ENCODE results near the gene IMPA2.

DNA sequence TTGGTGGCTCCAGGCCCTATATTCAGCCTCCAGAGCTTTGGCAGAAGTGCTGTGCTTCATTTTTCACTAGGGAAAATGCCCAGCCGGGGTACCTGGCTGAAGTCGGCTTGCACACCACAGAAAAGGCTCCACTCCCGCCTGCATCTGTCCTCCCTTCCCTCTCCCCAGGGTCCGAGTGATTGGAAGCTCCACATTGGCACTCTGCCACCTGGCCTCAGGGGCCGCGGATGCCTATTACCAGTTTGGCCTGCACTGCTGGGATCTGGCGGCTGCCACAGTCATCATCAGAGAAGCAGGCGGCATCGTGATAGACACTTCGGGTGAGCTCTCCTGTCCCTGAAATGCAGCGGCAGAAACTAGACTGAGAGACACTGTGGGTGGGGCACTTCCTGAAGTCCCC lies 47.4 kb downstream of the IMPA2 start:
- no peak for TF ChIP-seq EZH2 (IDR thresholded peaks at IDR 0.05; ENCODE audit: borderline replicate concordance)
- TF ChIP-seq, protein P1, sequence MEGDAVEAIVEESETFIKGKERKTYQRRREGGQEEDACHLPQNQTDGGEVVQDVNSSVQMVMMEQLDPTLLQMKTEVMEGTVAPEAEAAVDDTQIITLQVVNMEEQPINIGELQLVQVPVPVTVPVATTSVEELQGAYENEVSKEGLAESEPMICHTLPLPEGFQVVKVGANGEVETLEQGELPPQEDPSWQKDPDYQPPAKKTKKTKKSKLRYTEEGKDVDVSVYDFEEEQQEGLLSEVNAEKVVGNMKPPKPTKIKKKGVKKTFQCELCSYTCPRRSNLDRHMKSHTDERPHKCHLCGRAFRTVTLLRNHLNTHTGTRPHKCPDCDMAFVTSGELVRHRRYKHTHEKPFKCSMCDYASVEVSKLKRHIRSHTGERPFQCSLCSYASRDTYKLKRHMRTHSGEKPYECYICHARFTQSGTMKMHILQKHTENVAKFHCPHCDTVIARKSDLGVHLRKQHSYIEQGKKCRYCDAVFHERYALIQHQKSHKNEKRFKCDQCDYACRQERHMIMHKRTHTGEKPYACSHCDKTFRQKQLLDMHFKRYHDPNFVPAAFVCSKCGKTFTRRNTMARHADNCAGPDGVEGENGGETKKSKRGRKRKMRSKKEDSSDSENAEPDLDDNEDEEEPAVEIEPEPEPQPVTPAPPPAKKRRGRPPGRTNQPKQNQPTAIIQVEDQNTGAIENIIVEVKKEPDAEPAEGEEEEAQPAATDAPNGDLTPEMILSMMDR (IDR thresholded peaks at IDR 0.05; ENCODE audit: poor library complexity), result no peak
- TF ChIP-seq EZH2phosphoT487 (IDR thresholded peaks at IDR 0.05; ENCODE audit: low read depth, severe bottlenecking, unreplicated experiment), result no peak

All from hepatocyte (in vitro differentiated cells).